ENCODE results near the gene SDCBP2.
"Not testable (repeated sequence)": the region's sequence is repeated elsewhere in the genome, so short reads cannot be mapped to it uniquely, and the experiment has no call there.

Gene SDCBP2

DNA sequence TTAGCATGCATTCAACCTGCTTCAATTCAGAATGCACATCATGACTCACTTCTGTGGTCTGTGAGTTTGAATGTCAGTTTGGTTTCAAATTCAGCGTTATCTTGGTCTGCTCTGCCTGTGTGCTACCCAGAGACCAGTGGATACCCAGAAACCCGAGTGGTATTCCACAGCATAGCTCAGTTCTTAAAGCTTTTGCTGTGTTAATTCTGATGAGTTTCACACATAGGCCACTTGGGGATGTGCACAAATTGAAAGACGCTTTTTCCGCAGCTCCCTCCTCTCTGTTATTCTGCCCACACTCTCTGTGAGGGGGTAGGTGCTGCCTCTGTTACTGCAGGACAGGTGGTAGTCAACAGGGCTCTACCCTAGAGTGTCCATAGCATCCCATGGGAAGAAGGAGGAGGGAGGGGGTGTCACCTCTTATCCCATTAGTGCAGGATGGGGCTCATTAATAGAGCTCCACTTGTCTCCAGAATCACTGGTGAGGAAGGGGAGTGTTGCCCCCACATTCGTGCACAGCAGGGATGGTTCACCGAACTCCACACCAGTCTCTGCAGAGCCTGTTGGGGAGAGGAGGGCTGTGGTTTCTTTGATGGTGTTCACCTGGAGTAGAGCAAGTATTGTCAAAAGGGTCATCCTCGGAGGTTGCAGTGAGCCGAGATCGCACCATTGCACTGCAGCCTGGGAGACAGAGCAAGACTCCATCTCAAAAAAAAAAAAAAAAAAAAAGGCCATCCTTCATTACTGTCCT is 29.2 kb upstream of the SDCBP2 start:
- no peak for DNase-seq

- no peak for DNase-seq
Observed at GRCh38 chr20:1353956-1354355, 25.0 kb upstream of the SDCBP2 start.

GRCh38 chr20:1346315-1346969 is 17.5 kb upstream of the SDCBP2 start:
- no peak for DNase-seq

- no peak for DNase-seq
Observed at GRCh38 chr20:1345756-1346093, 16.8 kb upstream of the SDCBP2 start.

- no peak for DNase-seq
Observed at GRCh38 chr20:1345030-1345755, 16.3 kb upstream of the SDCBP2 start.

- not testable (repeated sequence) for DNase-seq
Observed at GRCh38 chr20:1343446-1344124, 14.6 kb upstream of the SDCBP2 start.

DNA sequence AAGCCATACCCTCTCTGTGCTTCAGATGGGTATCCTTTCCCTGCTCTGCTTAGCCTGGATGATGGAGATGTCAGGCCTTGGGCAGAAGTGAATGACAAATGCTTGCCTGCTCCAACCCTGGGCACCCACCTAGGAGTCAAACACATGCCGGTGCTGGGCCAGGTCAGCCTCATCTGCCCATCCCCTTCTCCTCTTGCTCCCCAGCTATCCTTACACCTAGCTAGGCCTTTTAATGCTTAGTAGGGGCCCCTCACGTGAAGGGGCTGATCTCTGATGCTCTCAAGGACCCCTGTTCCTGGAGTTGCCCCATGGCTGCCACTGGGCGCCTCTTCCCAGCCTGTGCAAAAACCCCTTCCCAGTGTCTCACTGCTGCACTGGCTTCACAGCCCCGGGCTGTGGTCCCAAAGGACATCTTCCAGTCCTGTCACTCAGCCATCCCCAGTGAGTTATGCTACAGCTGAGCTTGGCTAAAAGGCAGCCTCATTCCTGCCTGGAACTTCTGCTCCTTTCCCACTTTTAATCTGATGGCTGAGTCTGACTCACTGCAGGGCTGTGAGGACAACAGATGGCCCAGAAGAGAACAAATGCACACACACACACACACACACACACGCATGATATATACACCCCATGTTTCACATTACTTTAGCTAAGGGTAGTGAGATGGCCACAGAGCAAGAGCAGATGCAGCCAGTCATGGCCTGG is 12.8 kb upstream of the SDCBP2 start:
- DNase-seq: peak; percentile 17

- DNase-seq: no peak
Observed at GRCh38 chr20:1338801-1339200, 9.9 kb upstream of the SDCBP2 start.

GRCh38 chr20:1338096-1338495 is 9.2 kb upstream of the SDCBP2 start:
- no peak for DNase-seq

DNA sequence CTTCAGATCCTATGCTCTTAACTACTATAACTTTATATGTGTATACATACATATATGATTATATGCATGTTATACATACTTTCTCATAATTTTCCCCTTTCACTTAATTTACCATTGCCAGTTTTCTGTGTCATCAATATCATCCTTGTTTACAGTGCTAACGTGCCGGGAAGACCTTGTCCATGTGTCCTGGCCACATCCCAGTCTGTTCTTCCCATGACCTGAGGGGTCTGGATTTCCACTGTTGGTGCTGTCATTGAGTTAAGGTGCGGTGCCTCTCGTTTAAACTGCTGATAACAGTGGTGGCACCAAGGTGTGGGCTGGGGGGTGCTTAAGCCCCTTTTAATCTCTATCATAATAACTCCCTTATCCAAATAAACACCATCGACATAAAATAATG is 8.5 kb upstream of the SDCBP2 start:
- DNase-seq: no peak

DNA sequence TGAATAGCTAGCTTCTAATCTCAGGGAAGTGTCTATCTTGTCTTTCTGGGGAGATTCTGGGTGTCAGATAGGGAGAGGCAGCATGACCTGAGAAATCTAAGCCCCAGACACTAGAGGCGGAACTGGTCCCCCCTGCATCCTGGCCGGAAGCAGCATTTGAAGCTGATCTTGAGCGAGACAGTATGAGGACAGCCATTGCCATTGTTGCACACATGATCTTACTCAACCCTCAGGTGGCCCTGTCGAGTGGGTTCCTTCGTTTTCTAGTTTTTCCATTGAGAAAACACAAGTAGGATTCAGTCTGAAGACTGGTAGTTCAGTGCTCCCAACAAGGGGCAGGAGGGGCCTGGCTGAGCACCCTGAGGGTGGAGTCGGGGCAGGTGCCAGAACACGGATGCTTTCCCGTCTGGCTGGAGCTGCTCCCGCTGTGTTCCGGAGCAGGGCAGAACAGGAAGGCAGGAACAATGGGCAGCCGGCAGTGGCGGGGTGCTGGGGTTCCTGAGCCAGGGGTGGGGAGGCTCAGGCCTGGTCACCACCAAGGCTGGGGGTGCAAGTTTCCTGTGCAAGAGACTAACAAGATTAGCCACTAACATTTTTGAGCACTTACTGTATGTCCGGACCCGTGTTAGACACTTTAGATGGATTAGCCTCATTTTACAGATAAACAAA is 7.9 kb upstream of the SDCBP2 start:
- no peak for DNase-seq

DNA sequence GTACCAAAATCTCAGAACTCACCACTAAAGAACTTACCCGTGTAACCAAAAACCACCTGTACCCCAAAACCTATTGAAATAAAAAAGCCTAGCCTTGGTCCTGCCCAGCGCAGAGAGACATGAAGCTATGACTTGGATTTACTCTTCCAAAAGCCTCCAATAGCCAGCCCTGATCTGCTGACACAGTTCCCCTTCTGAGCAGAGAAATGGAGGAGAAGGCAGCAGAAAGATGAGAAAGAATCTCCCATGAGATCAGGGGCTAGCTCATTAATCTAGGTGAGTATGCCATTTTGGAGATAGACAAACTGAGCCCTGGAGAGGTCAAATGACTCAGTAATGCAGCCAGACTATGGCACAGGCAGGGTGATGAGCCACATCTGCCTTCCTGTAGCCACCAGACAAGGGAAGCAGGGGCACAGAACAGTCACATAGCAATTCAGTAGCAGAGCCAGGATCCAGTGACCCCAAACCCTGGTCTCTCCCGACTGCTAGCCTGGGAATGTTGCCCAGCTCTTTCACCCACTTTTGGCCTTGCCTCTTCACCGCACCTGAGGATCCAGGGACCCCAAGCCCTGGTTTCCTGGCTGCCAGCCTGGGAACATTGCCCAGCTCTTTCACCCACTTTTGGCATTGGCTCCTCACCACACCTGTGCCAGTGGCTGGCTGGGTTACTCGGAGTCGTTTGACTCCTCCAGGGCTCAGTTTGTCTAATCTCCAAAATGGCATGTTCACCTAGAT is 7.2 kb upstream of the SDCBP2 start:
- DNase-seq: no peak

GRCh38 chr20:1334761-1335160 is 5.8 kb upstream of the SDCBP2 start:
- peak; percentile 25 for DNase-seq

DNA sequence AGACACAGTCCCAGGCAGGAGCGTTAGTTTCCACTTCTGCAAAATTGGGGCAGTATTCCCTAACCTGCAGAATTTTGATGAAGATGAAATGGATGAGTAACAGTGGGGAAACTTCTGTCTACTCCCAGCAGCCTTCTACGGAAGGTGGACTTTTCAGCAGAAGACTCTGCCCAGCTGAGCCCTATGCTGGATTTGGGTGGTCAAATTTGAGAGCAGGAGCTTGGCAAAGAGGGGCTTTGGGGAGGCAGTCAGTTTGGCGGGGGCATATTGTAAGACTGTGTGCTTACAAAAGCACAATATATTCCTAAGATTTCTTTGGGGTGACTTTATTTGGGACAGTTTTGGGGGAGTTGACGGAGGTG is 5.4 kb upstream of the SDCBP2 start:
- DNase-seq: no peak

GRCh38 chr20:1333462-1334369 is 4.8 kb upstream of the SDCBP2 start:
- no peak for DNase-seq

DNA sequence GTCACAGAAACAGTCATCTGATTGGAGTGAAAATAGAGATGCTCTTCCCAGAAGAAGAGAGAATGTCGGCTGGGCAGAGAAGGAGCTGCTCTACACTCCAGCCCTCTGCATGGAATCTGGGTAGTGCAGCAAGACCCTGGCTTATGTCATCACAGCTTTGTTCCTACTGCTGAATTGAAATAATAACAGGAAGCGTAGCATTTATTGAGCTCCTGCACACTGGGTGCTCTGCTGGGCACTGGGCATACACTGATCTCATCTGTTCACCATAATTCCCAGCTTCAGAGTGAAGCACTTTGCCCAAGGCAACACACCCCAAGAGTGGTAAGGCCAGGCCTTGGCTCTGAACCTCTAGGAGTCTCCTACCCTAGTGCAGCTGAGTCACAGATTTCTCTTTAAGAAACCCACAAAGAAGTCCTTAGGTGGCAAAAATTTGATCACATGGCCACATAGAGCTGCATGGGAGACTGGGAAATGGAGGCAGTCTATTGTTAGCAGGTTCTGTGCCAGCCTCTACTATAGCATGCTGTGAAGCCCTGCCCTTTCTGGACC is 3.9 kb upstream of the SDCBP2 start:
- no peak for DNase-seq

GRCh38 chr20:1331801-1332453 is 3.0 kb upstream of the SDCBP2 start:
- no peak for DNase-seq

DNA sequence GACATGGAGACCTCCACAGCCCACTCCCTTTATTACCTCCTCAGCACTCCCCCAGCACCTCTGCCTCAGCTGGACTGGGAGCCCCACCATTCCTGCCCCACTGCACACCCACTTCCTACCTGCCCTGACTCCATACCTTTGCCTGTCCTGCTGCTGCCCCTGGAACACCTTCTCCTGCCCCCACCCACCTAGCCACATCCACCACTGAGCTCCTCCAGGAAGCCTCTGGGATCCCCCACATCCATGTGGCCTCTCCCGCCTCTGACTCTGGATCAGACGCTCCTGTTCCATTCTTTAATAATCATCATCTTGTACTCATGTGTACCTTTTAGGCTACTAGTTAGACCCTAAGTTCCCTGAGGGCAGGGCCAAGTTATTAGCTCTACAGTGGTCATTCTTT is 2.2 kb upstream of the SDCBP2 start:
- no peak for DNase-seq

DNA sequence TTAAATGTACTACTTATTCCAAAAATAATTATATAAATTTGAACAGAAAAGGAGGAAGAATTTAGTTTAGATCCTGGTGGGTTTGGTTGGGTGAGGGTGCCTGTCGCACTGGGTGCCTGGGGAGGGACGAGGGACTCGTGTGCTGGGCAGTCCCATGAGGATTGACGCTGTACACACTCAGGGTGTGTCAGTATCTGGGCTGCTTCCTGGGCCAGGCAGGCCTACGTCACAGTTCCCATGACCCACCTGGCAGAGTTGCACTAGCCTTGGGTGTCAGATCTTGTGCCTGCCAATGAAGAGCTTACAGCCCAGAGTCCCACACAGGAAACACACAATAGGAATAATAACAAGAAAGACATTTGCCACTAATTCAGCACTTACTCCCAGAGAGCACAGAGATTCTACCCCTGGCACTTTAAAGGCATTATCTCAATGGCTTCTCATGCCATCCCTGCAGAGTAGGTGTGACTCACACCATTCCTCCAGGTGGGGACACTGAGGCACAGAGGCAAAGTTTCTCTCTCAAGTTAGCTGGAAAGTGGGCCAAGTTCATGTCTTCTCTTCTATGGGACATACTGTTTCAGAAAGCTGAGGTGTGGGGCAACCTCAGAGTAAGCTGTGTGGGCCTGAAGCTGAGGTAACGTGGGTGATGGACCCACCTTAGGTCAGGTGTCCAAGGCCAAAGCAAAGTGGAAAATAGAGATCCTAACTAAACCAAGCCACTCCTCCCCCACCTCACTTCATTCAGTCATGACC is 1.3 kb upstream of the SDCBP2 start:
- no peak for DNase-seq
